ENCODE measurements around the gene KCTD1.
"Not testable (repeated sequence)": the region's sequence is repeated elsewhere in the genome, so short reads cannot be mapped to it uniquely, and the experiment has no call there.

The KCTD1 gene

GRCh38 chr18:26457611-26458353 lies 90.6 kb downstream of the KCTD1 start:
- no peak for DNase-seq

- no peak for DNase-seq
Measured at GRCh38 chr18:26457195-26457594, 91.2 kb downstream of the KCTD1 start.

- DNase-seq, result no peak
Measured at GRCh38 chr18:26456070-26456491, 92.3 kb downstream of the KCTD1 start.

DNA sequence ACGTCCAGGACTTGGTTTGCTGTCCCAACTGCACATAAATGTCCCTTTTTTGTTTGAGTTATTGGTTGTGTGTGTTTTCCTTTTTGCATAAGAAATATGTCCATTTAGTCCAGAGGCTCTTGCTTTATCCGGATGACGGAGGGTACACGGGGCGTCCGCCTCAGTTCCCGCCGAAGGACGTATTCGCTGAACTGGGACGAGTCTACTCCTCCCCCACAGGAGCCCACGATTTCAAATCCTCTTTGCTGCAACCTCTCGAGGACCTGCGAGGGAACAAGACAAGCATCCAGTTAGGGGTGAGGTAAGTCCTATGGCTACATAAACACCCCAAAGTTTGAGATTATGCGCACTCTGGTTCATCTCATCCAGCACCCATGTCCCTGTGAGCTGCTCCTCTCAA lies 92.7 kb downstream of the KCTD1 start:
- DNase-seq, result no peak

DNA sequence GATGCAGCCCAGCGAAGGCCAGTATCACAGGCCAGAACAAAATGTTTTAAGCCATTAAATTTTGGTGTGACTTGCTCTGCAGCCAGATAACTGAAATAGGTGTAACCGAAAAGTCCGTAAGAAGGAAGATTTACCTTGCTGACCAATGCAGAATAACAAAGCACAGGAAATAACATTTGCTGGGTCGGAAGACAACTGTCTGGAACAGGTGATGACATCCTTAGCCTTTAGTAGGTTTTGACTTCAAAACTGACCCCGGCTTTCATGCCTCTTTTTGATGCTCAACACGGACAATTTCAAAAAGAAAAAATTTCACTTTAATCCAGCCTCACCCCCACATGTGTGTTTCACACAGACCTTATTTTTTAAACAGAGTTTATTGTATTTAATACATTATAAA lies 93.7 kb downstream of the KCTD1 start:
- DNase-seq, result no peak

DNA sequence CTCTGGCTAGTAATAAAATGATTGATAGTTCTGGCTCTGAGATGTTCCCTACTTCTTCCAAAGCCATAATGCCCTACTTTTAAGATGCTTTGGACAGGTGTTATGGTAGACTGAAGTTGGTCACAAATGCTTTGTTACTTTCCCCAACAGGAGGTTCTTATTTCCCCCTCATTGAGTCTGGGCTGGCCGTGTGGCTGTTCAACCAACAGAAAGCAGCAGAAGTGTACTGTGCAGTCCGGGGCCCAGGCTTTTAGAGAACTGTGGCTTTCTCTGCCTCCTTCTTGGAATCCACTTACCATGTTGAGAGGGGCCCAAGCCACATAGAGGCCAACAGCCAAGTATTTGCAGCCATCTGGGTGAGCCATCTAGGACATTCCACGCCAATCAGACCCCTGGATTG lies 94.2 kb downstream of the KCTD1 start:
- DNase-seq, result no peak

GRCh38 chr18:26453386-26453901 lies 94.9 kb downstream of the KCTD1 start:
- no peak for DNase-seq

DNA sequence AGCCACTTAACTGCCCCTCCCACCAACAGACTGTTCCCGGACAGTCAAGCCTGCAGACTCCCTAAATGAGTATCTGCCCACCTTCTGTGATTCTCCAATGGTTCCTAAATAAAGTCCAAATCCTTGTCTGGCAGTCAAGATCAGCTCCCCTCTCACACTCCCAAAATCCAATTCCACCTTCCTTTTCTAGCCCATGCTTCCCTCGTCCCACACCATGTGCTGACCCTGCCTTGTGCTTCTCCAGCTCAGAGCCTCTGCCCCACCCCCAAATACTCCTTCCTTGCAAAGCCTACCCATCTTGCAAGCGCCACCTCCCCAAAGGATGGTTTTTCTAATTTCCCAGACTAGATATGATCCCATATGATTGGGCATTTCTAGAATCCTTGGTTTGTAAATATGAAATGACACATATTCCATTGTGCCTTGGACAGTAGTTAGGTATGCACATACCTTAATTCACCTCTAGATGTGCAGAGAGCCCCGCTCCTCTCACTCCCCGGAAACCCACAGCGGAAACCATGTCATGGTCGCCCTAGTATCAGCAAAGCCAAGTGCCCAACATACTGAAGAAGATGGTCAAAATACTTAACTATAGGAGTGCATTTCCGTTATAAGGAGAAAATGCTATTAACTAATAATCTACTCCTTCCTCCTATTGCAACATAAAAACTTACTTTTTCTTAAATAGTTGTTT lies 97.2 kb downstream of the KCTD1 start:
- no peak for DNase-seq

- DNase-seq, result no peak
Measured at GRCh38 chr18:26448714-26449159, 99.6 kb downstream of the KCTD1 start.

DNA sequence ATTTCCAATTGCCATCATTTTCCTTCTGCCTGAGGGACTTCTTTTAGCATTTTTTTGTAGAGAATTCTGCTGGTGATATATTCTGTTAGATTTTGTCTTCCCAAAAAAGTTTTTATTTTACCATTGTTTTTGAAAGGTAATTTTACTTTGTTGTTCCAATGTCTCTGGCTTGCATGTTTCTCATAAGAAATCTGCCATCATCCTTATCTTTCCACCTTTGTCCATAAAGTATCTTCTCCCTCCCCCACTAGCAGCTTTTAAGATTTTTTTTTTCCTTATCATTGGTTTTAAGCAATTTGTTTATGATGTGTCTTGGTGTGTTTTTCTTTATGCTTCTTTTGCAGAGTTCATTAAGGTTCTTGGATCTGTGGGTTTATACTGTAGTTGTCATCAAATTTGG lies 104.5 kb downstream of the KCTD1 start:
- DNase-seq, result no peak

DNA sequence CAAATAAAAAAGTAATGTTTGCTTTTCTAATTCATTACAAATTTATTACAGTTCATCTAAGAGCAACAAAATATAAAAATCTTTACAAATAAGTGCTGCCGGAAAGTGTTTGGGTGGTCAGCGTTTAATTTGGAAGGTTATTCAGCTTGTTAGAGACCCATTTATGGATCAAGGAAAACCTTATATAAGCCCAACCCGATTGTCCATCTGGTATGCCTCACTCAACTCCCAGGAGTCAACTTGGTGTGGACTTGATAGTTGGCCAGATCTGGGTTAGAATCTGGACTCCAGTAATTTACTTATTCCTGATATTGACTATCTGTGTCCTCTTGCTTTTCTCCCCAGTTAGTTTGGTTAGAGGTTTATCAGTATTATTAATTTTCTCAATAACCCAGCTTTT lies 106.2 kb downstream of the KCTD1 start:
- no peak for DNase-seq

GRCh38 chr18:26440644-26441043 lies 107.7 kb downstream of the KCTD1 start:
- DNase-seq, result no peak

DNA sequence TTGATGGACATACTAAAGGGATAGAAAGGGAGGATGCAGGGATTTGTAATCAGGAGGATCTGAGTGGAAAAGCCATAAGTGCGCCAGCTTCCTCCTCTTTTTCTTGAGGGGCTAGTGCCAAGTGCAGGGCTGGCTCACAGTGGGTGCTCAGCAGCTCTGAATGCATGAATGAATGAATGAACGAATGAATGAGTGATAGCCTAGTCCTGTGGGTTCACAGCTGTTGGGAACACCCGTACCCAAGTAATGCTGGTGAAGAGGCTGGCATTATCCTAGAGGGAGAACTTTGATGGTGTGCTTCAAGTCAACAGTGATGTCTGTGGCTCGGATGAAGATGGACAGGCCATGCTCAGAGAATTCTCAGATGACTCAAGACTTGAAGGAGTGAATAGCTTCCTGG lies 108.8 kb downstream of the KCTD1 start:
- no peak for DNase-seq

DNA sequence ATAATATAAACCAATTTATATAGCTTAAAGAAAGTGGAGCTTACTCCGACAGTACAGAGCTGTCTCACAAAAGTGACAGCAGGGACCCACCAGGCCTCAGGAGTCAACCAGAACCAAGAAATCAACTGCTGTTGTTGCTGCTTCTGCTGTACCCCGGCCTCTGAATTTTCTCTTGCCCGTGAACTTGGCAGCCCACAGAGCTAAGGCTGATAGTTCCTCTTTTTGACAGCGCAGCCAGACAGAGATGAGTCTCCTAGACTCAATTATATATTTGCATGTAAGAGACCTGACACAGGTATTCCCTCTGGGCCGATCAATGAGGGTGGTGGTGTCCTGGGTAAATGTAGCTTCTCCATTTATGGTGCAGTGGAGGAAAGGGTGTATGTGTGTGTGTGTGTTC lies 109.4 kb downstream of the KCTD1 start:
- no peak for DNase-seq

DNA sequence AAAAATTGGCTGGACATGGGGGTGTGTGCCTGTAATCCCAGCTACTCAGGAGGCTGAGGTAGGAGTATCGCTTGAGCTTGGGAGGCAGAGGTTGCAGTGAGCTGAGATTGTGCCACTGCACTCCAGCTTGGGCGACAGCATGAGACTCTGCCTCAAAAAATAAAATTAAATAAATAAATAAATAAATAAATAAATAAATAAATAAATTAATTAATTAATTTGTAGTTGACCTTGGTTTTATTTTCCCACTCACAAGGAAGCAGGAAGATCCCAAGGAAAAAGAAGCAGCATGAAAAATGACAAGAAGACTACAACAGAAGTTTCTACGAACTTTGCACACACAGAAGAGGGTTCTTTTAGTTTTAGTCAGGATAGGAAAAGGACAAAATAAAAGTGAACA lies 110.7 kb downstream of the KCTD1 start:
- DNase-seq, result not testable (repeated sequence)

- DNase-seq, result no peak
Measured at GRCh38 chr18:26436176-26437051, 111.9 kb downstream of the KCTD1 start.

- DNase-seq, result no peak
Measured at GRCh38 chr18:26435415-26436095, 112.8 kb downstream of the KCTD1 start.

- no peak for DNase-seq
Measured at GRCh38 chr18:26434887-26435286, 113.5 kb downstream of the KCTD1 start.

GRCh38 chr18:26432651-26433424 lies 115.5 kb downstream of the KCTD1 start:
- no peak for DNase-seq

DNA sequence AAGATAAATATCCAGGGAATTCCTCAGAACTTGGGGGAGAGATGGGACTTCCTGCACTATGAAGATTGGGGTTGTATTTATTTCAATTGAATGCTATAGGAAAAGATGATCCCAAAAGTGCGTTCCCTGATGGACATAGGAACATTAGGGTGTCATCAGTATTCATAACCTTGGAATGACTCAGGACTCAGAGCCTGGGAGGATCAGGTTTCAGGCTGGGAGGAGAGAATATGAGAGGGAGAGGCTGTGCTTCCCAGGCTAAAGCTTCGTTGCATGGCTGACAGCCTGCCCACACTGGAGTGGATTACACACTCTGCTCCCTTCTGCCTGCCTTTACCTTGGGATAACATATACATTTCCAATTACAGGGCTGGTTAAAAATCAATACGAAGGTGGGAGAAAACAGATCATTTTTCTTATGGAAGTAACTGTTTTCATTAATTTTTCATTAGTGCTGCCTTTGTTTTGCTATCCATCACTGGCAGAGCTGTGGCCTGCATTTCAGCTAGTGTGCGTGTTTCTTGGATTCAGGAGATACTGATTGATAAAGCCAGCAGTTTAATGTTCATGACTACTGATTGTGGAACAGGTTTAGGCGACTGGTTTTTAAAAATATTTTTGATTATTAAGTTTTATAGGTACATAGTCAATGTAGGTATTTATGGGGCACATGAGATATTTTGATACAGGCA lies 118.7 kb downstream of the KCTD1 start:
- no peak for DNase-seq

DNA sequence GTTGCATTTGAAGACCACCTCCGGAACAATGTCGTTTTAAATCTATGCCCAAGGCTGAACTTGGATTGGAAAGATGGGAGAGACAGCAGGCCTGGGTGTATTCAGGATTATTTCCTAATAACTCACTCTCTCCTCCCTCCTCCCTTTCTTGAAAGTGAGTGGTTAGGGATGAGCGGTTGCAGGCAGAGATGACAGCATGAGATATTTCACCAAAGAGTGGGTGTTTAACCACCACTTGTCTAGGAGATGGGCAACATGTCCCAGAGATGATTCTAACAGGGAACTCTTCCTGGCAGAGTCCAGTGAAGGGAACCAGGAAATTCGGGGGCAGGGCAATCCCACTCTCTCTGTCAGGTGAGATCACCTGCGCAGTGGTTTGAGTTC lies 123.2 kb downstream of the KCTD1 start:
- no peak for DNase-seq

All from CD4-positive, alpha-beta T cell treated with Interleukin-17A for 4 hours (primary cell).